Measurements from ENCODE around the gene MCFD2.

MCFD2 gene

DNA sequence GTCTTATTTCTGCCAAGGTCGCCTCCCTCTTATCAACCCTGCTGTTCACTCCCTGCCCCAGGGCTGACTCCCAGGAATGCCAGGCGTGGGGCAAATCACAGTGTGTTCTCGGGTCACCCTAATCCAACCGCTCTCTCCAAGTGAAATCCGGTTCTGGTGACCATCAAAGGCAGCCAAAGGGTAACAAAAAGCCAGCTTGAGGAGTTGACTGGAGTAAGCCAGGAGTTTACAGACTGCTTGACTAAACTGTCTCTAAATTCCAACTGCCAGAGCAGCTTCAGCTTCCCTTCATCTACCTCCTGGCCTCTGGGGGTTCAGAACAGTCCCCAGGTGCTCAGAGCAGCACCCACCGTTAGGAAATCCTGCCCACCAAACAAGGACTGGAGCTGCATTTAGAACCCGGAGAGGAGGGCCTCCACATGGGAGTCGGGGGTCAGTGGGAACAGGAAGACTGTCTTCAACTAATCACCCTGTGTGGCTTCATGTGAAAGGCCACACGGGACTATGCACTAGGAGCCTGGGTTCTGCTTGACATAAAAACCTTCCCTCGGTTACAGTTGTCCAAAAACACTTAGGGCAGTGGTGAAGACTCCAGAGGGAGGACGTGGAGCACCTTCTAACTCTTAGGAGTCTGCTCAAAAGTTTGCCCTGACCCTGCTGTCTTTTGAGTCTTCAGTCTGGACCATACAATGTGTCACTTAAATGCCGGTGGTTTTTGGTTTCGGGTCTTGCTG lies 24.2 kb upstream of the MCFD2 start:
- peak overlapping the region; percentile 70 for H3K4me3 ChIP-seq (ENCODE audit: low read length)

DNA sequence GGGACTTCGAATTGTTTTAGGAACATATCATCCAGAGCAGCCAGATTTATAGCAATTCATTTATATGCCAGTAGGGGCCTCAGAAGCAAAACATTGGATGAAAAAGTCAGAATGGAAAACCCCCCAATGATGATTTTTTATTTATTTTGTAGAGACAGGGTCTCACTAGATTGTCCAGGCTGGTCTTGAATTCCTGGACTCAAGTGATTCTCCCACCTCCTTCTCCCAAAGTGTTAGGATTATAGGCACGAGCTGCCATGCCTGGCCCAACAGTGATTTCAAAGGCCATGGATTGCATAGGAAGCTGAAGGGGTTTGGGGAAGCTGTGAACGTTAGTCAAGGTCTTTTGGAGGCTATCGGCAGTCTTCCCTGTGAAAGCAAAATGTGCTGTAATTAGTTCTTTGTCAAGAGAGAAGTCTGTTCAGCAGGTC lies 21.9 kb upstream of the MCFD2 start:
- Histone ChIP-seq H3K79me2 (ENCODE audit: low read length) (peaks cover 87% of the 10 kb centered on the region), H3K27me3 (replicated peaks; ENCODE audit: insufficient read depth, low read length) (no peaks in the 10 kb centered on the region), H3K36me3 (replicated peaks; ENCODE audit: insufficient read depth, low read length) (no peaks in the 10 kb centered on the region), H3F3A (ENCODE audit: insufficient read depth, low read length) (peaks cover 22% of the 10 kb centered on the region), H2AFZ (ENCODE audit: low read length) (no peak overlapping the region), H4K20me1 (ENCODE audit: insufficient read depth, low read length) (no peaks in the 10 kb centered on the region), H3K4me2 (ENCODE audit: low read depth, low read length) (no peak overlapping the region), H3K9me3 (replicated peaks; ENCODE audit: insufficient read depth, low read length) (no peaks in the 10 kb centered on the region), H3K27ac (ENCODE audit: low read length) (no peak overlapping the region), H3K4me3 (ENCODE audit: low read length) (no peak overlapping the region), H3K9ac (ENCODE audit: low read length) (no peak overlapping the region), H3K9me2 (replicated peaks; ENCODE audit: insufficient read depth, low read length) (no peaks in the 10 kb centered on the region), H3K4me1 (ENCODE audit: low read length) (peaks cover 13% of the 10 kb centered on the region)
- TF ChIP-seq, protein P1, sequence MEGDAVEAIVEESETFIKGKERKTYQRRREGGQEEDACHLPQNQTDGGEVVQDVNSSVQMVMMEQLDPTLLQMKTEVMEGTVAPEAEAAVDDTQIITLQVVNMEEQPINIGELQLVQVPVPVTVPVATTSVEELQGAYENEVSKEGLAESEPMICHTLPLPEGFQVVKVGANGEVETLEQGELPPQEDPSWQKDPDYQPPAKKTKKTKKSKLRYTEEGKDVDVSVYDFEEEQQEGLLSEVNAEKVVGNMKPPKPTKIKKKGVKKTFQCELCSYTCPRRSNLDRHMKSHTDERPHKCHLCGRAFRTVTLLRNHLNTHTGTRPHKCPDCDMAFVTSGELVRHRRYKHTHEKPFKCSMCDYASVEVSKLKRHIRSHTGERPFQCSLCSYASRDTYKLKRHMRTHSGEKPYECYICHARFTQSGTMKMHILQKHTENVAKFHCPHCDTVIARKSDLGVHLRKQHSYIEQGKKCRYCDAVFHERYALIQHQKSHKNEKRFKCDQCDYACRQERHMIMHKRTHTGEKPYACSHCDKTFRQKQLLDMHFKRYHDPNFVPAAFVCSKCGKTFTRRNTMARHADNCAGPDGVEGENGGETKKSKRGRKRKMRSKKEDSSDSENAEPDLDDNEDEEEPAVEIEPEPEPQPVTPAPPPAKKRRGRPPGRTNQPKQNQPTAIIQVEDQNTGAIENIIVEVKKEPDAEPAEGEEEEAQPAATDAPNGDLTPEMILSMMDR (IDR thresholded peaks at IDR 0.05; ENCODE audit: low read length) = peak; percentile 44
- TF ChIP-seq EZH2 (optimal IDR thresholded peaks at IDR 0.05; ENCODE audit: low read depth, low read length) = no peak
- no peak for TF ChIP-seq EZH2phosphoT487 (IDR thresholded peaks at IDR 0.05; ENCODE audit: low read length)
- peak; percentile 11 for DNase-seq

More for the DNA sequence above, 24.2 kb upstream of the MCFD2 start:
- TF ChIP-seq EZH2phosphoT487 (IDR thresholded peaks at IDR 0.05; ENCODE audit: low read length) (no peak), EZH2 (optimal IDR thresholded peaks at IDR 0.05; ENCODE audit: low read depth, low read length) (no peak)
- TF ChIP-seq, protein P1 (IDR thresholded peaks at IDR 0.05; ENCODE audit: low read length) = no peak
- H3K27me3 ChIP-seq (replicated peaks; ENCODE audit: insufficient read depth, low read length) = no peaks in the 10 kb centered on the region
- H3K4me2 ChIP-seq (ENCODE audit: low read depth, low read length) = peak overlapping the region; percentile 88
- DNase-seq = peak; percentile 82
- peaks cover 90% of the 10 kb centered on the region for H3K79me2 ChIP-seq (ENCODE audit: low read length)
- H3K9me2 ChIP-seq (replicated peaks; ENCODE audit: insufficient read depth, low read length) = no peaks in the 10 kb centered on the region
- H2AFZ ChIP-seq (ENCODE audit: low read length) = peak overlapping the region; percentile 55
- H3F3A ChIP-seq (ENCODE audit: insufficient read depth, low read length) = peaks cover 45% of the 10 kb centered on the region
- H4K20me1 ChIP-seq (ENCODE audit: insufficient read depth, low read length) = no peaks in the 10 kb centered on the region
- H3K9ac ChIP-seq (ENCODE audit: low read length) = peak overlapping the region; percentile 58; the same call in 1 of the 2 replicates
- peak overlapping the region; percentile 56; the same call in 1 of the 2 replicates for H3K27ac ChIP-seq (ENCODE audit: low read length)
- H3K9me3 ChIP-seq (replicated peaks; ENCODE audit: insufficient read depth, low read length) = no peaks in the 10 kb centered on the region
- H3K4me1 ChIP-seq (ENCODE audit: low read length) = peaks cover 27% of the 10 kb centered on the region
- H3K36me3 ChIP-seq (replicated peaks; ENCODE audit: insufficient read depth, low read length) = no peaks in the 10 kb centered on the region

DNA sequence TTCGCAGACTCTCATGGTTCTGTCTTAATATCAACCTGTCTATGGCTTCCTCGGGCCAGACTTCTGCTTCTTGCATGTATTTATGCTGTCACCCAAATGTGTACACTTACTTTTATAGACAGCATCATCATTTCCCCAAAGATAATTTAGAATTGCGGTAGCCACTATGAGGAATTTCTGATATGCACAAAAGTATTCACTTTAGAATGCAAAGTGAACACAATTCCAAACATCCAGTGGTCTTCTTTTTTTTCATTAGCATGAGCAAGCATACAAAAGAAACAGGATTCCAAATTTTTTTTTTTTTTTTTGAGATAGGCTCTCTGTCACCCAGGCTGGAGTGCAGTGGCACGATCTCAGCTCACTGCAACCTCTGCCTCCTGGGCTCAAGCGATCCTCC lies 21.0 kb upstream of the MCFD2 start:
- H3K4me2 ChIP-seq (ENCODE audit: low read depth, low read length) = no peak overlapping the region
- peaks cover 13% of the 10 kb centered on the region for H3K4me1 ChIP-seq (ENCODE audit: low read length)
- no peak overlapping the region for H2AFZ ChIP-seq (ENCODE audit: low read length)
- H3K9ac ChIP-seq (ENCODE audit: low read length) = no peak overlapping the region
- H4K20me1 ChIP-seq (ENCODE audit: insufficient read depth, low read length) = no peaks in the 10 kb centered on the region
- H3K79me2 ChIP-seq (ENCODE audit: low read length) = peaks cover 86% of the 10 kb centered on the region
- no peaks in the 10 kb centered on the region for H3K27me3 ChIP-seq (replicated peaks; ENCODE audit: insufficient read depth, low read length)
- no peak for DNase-seq
- TF ChIP-seq EZH2phosphoT487 (IDR thresholded peaks at IDR 0.05; ENCODE audit: low read length) (no peak), EZH2 (optimal IDR thresholded peaks at IDR 0.05; ENCODE audit: low read depth, low read length) (no peak)
- TF ChIP-seq, protein P1 (IDR thresholded peaks at IDR 0.05; ENCODE audit: low read length) = no peak
- no peak overlapping the region for H3K27ac ChIP-seq (ENCODE audit: low read length)
- H3K9me3 ChIP-seq (replicated peaks; ENCODE audit: insufficient read depth, low read length) = no peaks in the 10 kb centered on the region
- no peaks in the 10 kb centered on the region for H3K36me3 ChIP-seq (replicated peaks; ENCODE audit: insufficient read depth, low read length)
- peaks cover 13% of the 10 kb centered on the region for H3F3A ChIP-seq (ENCODE audit: insufficient read depth, low read length)
- no peak overlapping the region for H3K4me3 ChIP-seq (ENCODE audit: low read length)
- H3K9me2 ChIP-seq (replicated peaks; ENCODE audit: insufficient read depth, low read length) = no peaks in the 10 kb centered on the region

Data from MM.1S (cell line).